NCI-H2196 treated with DMSO at 0.1 percent for 48 hours (cell line): Measurements from ENCODE around the gene RASL12.

Source experiments
- DNase-seq: peaks from one replicate; lab custom pipeline; 2025; ENCODE audit not compliant: unreplicated experiment; lab: John Stamatoyannopoulos, UW

Gene RASL12

GRCh38 chr15:65092911-65093792, 25.4 kb upstream of the RASL12 start:
- no peak for DNase-seq

DNA sequence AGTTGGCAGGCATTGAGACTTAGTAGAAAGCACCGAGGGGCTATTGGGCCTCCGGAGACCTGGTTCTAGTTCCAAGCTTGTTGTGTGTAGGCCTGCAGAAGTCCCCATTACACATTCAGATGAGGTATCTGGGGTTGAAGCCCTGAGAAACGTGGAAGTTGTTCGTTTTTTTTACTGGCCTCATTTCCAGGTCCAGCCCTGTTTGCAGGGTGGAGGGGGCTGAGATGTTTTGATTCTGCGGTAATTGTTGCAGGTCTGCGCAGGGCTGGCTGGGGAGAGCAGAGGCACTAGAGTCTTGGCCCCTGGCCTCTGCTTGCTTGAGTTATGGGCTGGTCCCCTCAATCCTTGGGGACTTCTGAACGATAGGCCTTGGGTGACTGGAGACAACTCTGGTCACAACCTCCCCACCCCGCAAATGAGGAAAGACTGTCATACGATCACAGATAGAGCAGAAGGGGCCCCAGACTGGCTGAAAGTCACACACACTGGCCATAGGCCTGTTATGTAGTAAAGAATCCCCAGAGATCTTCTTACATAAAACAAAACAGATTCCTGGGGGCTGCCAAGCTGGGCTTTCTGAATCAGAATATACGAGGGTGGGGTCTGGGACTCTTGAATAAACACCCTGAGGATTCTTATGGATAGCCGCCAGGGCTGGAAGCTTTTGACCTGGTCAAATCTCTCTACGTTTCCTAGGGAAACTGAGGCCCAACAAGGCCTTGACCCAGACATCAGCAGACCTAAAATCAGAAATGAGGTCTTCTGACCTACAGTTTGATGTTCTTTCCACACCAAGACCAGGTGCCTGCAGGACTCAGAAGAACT, 24.4 kb upstream of the RASL12 start:
- no peak for DNase-seq

DNA sequence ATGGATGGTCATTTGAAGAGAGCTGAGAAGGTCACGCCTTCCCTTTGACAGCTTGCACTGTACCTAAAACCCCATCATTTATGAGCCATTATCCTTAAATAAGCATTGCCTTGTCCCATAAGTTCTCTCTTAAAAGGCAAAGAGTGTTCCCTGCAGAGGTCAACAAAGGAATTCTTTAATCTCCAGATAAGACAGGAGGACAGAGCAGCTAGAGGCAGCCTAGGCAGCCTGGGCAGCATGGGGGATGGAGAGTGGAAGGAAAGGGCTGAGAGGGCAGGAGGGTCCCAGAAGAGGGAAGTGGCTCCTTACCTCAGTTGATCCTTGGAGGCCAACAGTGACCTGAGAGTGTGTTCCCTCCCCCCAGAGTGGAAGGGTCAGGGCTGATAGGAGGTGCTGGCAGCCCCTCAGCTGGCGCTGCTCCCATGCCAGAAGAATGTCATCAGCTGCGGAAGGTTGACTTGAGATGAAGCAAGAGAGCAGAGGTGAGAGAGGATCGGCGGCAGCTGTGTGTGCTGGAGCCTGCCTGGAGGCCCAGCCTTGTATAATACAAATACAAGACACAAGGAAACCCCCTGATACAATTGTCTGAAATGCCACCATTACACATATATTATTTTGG, 21.5 kb upstream of the RASL12 start:
- DNase-seq = no peak

DNA sequence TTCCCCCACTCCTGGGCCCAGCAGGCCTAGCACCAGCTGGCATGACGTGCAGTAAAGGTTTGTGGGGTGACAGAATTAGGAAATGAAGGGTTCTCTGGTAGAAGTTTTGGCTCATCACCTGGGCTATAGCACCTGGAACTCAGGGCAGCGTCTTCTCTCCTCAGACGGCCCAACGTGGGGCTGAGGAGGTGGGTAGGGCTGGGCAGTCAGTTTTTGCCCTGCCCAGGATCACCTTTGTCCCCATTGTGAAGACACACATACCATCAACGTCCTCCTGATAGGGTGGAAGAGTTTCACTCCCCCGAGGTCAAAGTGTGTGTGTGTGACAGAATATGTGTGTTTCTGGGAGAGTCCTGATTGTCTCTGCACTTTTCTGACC, 20.8 kb upstream of the RASL12 start:
- DNase-seq = no peak

- no peak for DNase-seq
Observed at GRCh38 chr15:65087873-65088642, 20.3 kb upstream of the RASL12 start.

GRCh38 chr15:65087411-65087810, 19.6 kb upstream of the RASL12 start:
- DNase-seq = no peak

GRCh38 chr15:65086680-65087111, 18.9 kb upstream of the RASL12 start:
- DNase-seq = no peak

- no peak for DNase-seq
Observed at GRCh38 chr15:65085990-65086679, 18.3 kb upstream of the RASL12 start.

GRCh38 chr15:65085207-65085753, 17.5 kb upstream of the RASL12 start:
- DNase-seq = no peak

GRCh38 chr15:65084500-65085206, 16.9 kb upstream of the RASL12 start:
- no peak for DNase-seq

- no peak for DNase-seq
Observed at GRCh38 chr15:65083262-65083701, 15.5 kb upstream of the RASL12 start.

DNA sequence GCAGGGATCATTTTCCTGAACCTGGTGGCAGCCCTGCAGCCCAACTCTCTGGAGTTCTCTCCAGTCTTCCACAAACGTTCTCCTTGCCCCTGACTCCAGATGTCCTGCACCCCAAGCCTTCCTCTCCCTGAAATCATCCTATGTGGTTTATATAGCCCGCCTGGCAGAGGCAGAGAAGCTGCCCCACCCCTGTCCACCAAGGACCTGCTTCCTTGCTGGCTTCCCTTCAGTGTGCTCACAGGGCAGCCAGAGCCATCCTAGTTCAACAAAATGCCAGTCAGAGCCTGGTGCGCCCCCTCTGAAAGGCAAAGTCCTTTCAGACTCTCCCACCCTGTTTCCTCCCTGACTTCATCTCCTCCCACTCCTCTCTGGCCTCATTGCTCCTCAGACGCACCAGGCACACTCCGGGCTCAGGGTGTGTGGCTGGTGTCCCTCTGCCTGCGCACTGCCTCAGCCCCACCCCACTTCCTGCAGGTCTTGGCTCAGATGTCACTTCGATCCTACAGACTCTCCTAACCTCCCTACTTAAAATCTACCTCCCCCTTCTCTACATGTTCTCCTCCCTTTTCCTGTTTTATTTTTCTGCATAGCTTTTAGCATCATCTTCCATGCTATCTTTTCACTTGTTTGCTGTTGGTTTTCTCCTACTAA, 14.6 kb upstream of the RASL12 start:
- no peak for DNase-seq

DNA sequence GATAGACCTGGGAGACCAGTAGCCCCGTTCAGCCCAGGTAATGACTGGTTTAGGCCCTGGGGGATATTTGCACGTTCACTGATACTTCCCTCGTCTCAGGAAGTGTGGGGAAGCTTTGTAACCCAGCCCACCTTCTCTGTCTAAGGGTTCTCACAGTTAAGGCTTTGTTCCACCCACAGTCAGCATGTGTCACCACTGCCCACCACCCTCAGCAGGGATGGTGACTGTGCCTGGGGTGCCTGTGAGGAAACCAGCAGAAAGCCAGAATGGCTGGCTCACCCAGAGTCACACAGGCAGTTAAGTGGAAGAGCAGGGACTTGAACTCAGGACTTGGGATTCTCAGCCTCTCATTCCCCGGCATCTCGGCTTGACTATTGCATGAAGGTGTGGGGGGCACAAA, 14.0 kb upstream of the RASL12 start:
- no peak for DNase-seq

- no peak for DNase-seq
Observed at GRCh38 chr15:65081270-65081669, 13.5 kb upstream of the RASL12 start.

DNA sequence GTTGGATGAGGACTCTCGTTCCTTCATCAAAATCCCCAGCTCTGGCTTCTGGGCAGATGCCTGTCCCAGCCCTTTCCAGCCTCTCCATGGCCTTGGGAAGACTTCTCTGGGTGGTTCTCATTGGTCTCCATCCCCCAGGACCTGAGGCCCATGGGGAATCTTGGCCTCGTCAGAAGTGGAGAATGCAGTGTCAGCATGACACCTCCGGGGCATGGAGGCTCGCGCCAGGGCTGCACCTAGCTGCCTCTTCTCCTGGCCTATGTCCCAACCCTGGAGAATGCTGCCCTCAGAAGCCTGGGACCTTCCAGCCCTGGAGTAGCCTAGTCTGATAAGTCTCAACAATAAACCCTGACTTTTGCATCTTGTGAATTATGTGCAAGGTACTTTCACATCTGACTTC, 11.8 kb upstream of the RASL12 start:
- no peak for DNase-seq

GRCh38 chr15:65077981-65078352, 10.2 kb upstream of the RASL12 start:
- DNase-seq = no peak

GRCh38 chr15:65077291-65077980, 9.6 kb upstream of the RASL12 start:
- DNase-seq = no peak
